Nephron progenitor cell (in vitro differentiated cells): Measurements from ENCODE around the gene TRAF5.

ENCODE experiments used
- DNase-seq: peaks from one replicate; pipeline ENCODE4 v3.0.0; 2021
- H3K27ac Mint-ChIP-seq: 2 replicates; pipeline ENCODE4 v1.8.0; 2021; ENCODE audit warnings: mild to moderate bottlenecking, moderate library complexity, mixed read lengths
- H3K27me3 Mint-ChIP-seq: 2 replicates; pipeline ENCODE4 v1.8.0; 2021; ENCODE audit warnings: mild to moderate bottlenecking, low read depth, mixed read lengths; ENCODE audit not compliant: poor library complexity
- H3K36me3 Mint-ChIP-seq: 2 replicates; pipeline ENCODE4 v1.8.0; 2021; ENCODE audit warnings: low read depth, mixed read lengths
- H3K4me1 Mint-ChIP-seq: 2 replicates; pipeline ENCODE4 v1.8.0; 2021; ENCODE audit warnings: mixed read lengths
- H3K4me3 Mint-ChIP-seq: 2 replicates; pipeline ENCODE4 v1.8.0; 2021; ENCODE audit warnings: mild to moderate bottlenecking, moderate library complexity, mixed read lengths
- H3K9me3 Mint-ChIP-seq: 2 replicates; pipeline ENCODE4 v1.8.0; 2021; ENCODE audit warnings: mild to moderate bottlenecking, moderate library complexity, mixed read lengths
- CTCF ChIP-seq: fragments of 200-600 bp; sonication (generic); IDR thresholded peaks from 2 replicates; pipeline ENCODE4 v1.5.0; 2021; ENCODE audit warnings: antibody characterized with exemption

Gene TRAF5

GRCh38 chr1:211324992-211325775 lies 1.4 kb upstream of the TRAF5 start:
- Mint-ChIP-seq H3K36me3 (no peaks in the 10 kb centered on the region), H3K9me3 (no peaks in the 10 kb centered on the region), H3K4me1 (peaks cover 40% of the 10 kb centered on the region), H3K4me3 (peak overlapping the region; percentile 86), H3K27ac (no peak overlapping the region), H3K27me3 (peaks cover 19% of the 10 kb centered on the region)
- no peak for DNase-seq
- TF ChIP-seq CTCF: no peak

- Mint-ChIP-seq H3K36me3 (no peaks in the 10 kb centered on the region), H3K4me1 (peaks cover 50% of the 10 kb centered on the region), H3K4me3 (peak overlapping the region; percentile 86), H3K9me3 (no peaks in the 10 kb centered on the region), H3K27ac (no peak overlapping the region), H3K27me3 (peaks cover 12% of the 10 kb centered on the region)
- no peak for TF ChIP-seq CTCF
- no peak for DNase-seq
Measured at GRCh38 chr1:211326140-211326527, 499 bp upstream of the TRAF5 start.

GRCh38 chr1:211327346-211327921 lies 801 bp downstream of the TRAF5 start:
- TF ChIP-seq CTCF: no peak
- H3K4me1 Mint-ChIP-seq: peaks cover 52% of the 10 kb centered on the region
- H3K36me3 Mint-ChIP-seq: no peaks in the 10 kb centered on the region
- no peaks in the 10 kb centered on the region for H3K9me3 Mint-ChIP-seq
- H3K27me3 Mint-ChIP-seq: peaks cover 15% of the 10 kb centered on the region
- peak overlapping the region; percentile 90 for H3K4me3 Mint-ChIP-seq
- H3K27ac Mint-ChIP-seq: no peak overlapping the region
- no peak for DNase-seq

GRCh38 chr1:211328084-211328694 lies 1.6 kb downstream of the TRAF5 start:
- DNase-seq: no peak
- no peaks in the 10 kb centered on the region for H3K36me3 Mint-ChIP-seq
- no peaks in the 10 kb centered on the region for H3K9me3 Mint-ChIP-seq
- H3K4me1 Mint-ChIP-seq: peaks cover 52% of the 10 kb centered on the region
- H3K27me3 Mint-ChIP-seq: peaks cover 15% of the 10 kb centered on the region
- peak overlapping the region; percentile 65 for H3K27ac Mint-ChIP-seq
- peak overlapping the region; percentile 90 for H3K4me3 Mint-ChIP-seq
- TF ChIP-seq CTCF: no peak

GRCh38 chr1:211328866-211329475 lies 2.3 kb downstream of the TRAF5 start:
- H3K9me3 Mint-ChIP-seq: no peaks in the 10 kb centered on the region
- no peaks in the 10 kb centered on the region for H3K36me3 Mint-ChIP-seq

More at GRCh38 chr1:211328866-211329475, 2.3 kb downstream of the TRAF5 start:
- Mint-ChIP-seq H3K4me1 (peaks cover 52% of the 10 kb centered on the region), H3K27ac (peak overlapping the region; percentile 57), H3K27me3 (peaks cover 10% of the 10 kb centered on the region), H3K4me3 (peak overlapping the region; percentile 33)
- no peak for DNase-seq
- no peak for TF ChIP-seq CTCF
